SK-N-SH (cell line): ENCODE data around the gene GLRX5. TPM values are rescaled to one million over a fixed set of nuclear protein-coding genes. Genes with fewer than 3 reads are reported as not detected.

Source experiments
- CTCF ChIA-PET: fragments of 300-600, 350-600 bp; formaldehyde crosslinking; extraction: SDS; loops from one replicate; lab custom pipeline; 2021; lab: Yijun Ruan, JAX
- POLR2A ChIA-PET: fragments of 350-600 bp; sonication (Branson Sonifier 250); formaldehyde crosslinking; extraction: SDS; loops from one replicate; lab custom pipeline; 2020; ENCODE audit warnings: antibody characterized with exemption, inconsistent platforms; lab: Yijun Ruan, JAX
- DNase-seq: peaks from one replicate; pipeline ENCODE4 v3.0.0; 2012
- H2AFZ ChIP-seq: fragments of 200-600 bp; sonication (generic); 2 replicates; pipeline ENCODE4 v1.8.1; 2016; ENCODE audit warnings: antibody characterized with exemption, mild to moderate bottlenecking, low read depth
- H3F3A ChIP-seq: fragments of 200-600 bp; sonication (generic); replicated peaks from 2 replicates; pipeline ENCODE3; 2016; ENCODE audit warnings: antibody characterized with exemption, mild to moderate bottlenecking; ENCODE audit not compliant: insufficient read depth
- H3K27ac ChIP-seq, 2 experiments: fragments of 200-500 bp in 1 of 2; fragments of 200-600 bp in 1 of 2; sonication (Bioruptor generic) in 1 of 2; sonication (generic), shearing (Covaris generic) in 1 of 2; 2 replicates each; pipeline versions ENCODE4 v1.5.1 to v1.6.1; 2014 to 2016; ENCODE audit warnings: low read depth in 2 of 2, inconsistent platforms in 1 of 2, low read length in 1 of 2, mild to moderate bottlenecking in 1 of 2, mixed read lengths in 1 of 2
- H3K27me3 ChIP-seq: fragments of 200-600 bp; sonication (generic), shearing (Covaris generic); 2 replicates; pipeline ENCODE4 v1.6.1; 2016; ENCODE audit warnings: mixed run types; ENCODE audit not compliant: insufficient read depth
- H3K36me3 ChIP-seq, 2 experiments: fragments of 200-500 bp in 1 of 2; fragments of 200-600 bp in 1 of 2; sonication (Bioruptor generic) in 1 of 2; sonication (generic) in 1 of 2; replicated peaks in 1 of 2; 2 replicates each; pipeline versions ENCODE3 to v1.5.1; 2014 to 2016; ENCODE audit warnings: low read length in 1 of 2, mild to moderate bottlenecking in 1 of 2; ENCODE audit not compliant: insufficient read depth in 2 of 2, control insufficient read depth in 1 of 2
- H3K4me1 ChIP-seq, 2 experiments: fragments of 200-500 bp in 1 of 2; fragments of 200-600 bp in 1 of 2; sonication (Bioruptor generic) in 1 of 2; sonication (generic), shearing (Covaris generic) in 1 of 2; 2 replicates each; pipeline versions ENCODE4 v1.5.1 to v1.6.1; 2014 to 2016; ENCODE audit warnings: low read depth in 1 of 2, low read length in 1 of 2, mixed run types in 1 of 2; ENCODE audit not compliant: insufficient read depth in 2 of 2, control insufficient read depth in 1 of 2
- H3K4me2 ChIP-seq: fragments of 200-600 bp; sonication (generic), shearing (Covaris generic); 2 replicates; pipeline ENCODE4 v1.6.1; 2017; ENCODE audit warnings: mixed run types
- H3K4me3 ChIP-seq, 2 experiments: fragments of 200-500 bp in 1 of 2; fragments of 200-600 bp in 1 of 2; sonication (Bioruptor generic) in 1 of 2; sonication (generic), shearing (Covaris generic) in 1 of 2; 2 replicates each; pipeline versions ENCODE4 v1.5.1 to v1.8.1; 2014 to 2016; ENCODE audit warnings: low read depth in 2 of 2, inconsistent platforms in 1 of 2, low read length in 1 of 2, mild to moderate bottlenecking in 1 of 2, mixed read lengths in 1 of 2, moderate library complexity in 1 of 2
- H3K79me2 ChIP-seq: fragments of 200-600 bp; sonication (generic); 2 replicates; pipeline ENCODE4 v1.8.1; 2017; ENCODE audit warnings: mild to moderate bottlenecking; ENCODE audit not compliant: insufficient read depth
- H3K9ac ChIP-seq: fragments of 200-600 bp; sonication (generic); 2 replicates; pipeline ENCODE4 v1.6.1; 2017; ENCODE audit warnings: mixed run types
- H3K9me2 ChIP-seq: fragments of 200-600 bp; sonication (generic); 2 replicates; pipeline ENCODE4 v1.6.1; 2017; ENCODE audit warnings: mixed run types
- H3K9me3 ChIP-seq: fragments of 200-600 bp; sonication (generic); 2 replicates; pipeline ENCODE4 v1.6.1; 2017; ENCODE audit warnings: mixed run types, mild to moderate bottlenecking, moderate library complexity
- H4K20me1 ChIP-seq: fragments of 200-600 bp; sonication (generic); 2 replicates; pipeline ENCODE4 v1.6.1; 2017; ENCODE audit warnings: mild to moderate bottlenecking, mixed run types; ENCODE audit not compliant: insufficient read depth
- EP300 ChIP-seq, 2 experiments: IDR thresholded peaks; 2 replicates each; pipeline versions ENCODE4 v1.4.0 to v1.6.1; 2012; ENCODE audit warnings: borderline replicate concordance in 1 of 2, low read depth in 1 of 2, low read length in 1 of 2
- EZH2phosphoT487 ChIP-seq: fragments of 200-600 bp; sonication (generic); IDR thresholded peaks from 2 replicates; pipeline ENCODE4 v1.6.1; 2017; ENCODE audit warnings: low read depth, mixed run types, mild to moderate bottlenecking, antibody characterized with exemption, moderate library complexity, borderline replicate concordance
- JUND ChIP-seq: IDR thresholded peaks from 2 replicates; pipeline ENCODE4 v1.4.0; 2012
- NFIC ChIP-seq: IDR thresholded peaks from 2 replicates; pipeline ENCODE4 v1.4.0; 2012; ENCODE audit warnings: borderline replicate concordance
- SMC3 ChIP-seq: IDR thresholded peaks from 2 replicates; pipeline ENCODE4 v1.6.1; 2012; ENCODE audit warnings: low read depth, low read length, improper control_type of control experiment
- TCF12 ChIP-seq: IDR thresholded peaks from 2 replicates; pipeline ENCODE4 v1.4.0; 2012
- WGBS: methylation state at CpG from one replicate; pipeline ENCODE4 v1.1.6; 2017; ENCODE audit warnings: low lambda C conversion rate; 5-methylcytosine and 5-hydroxymethylcytosine counted together
- polyA plus RNA-seq, 3 experiments: library from polyadenylated mRNA; depleted of rRNA; stranded (reverse); fragments of >200 nt; gene quantifications; 2 replicates each; pipeline ENCODE4 v1.2.3, GENCODE V29; 2012
- TF ChIP-seq, protein P1 (sequence below): fragments of 150-350 bp; IDR thresholded peaks from 2 replicates; pipeline ENCODE4 v1.6.1; 2017; ENCODE audit warnings: antibody characterized with exemption, low read length, low read depth, borderline replicate concordance
- TF ChIP-seq, protein P2 (sequence below): IDR thresholded peaks from 2 replicates; pipeline ENCODE4 v1.4.0; 2012; ENCODE audit warnings: low read depth, borderline replicate concordance
- TF ChIP-seq, protein P3 (sequence below): IDR thresholded peaks from 2 replicates; pipeline ENCODE4 v1.6.1; 2012; ENCODE audit warnings: mild to moderate bottlenecking, low read depth, low read length, moderate library complexity
- TF ChIP-seq, protein P4 (sequence below): IDR thresholded peaks from 2 replicates; pipeline ENCODE4 v1.4.0; 2012; ENCODE audit warnings: low read depth, borderline replicate concordance
- TF ChIP-seq, protein P5 (sequence below): IDR thresholded peaks from 2 replicates; pipeline ENCODE4; 2012

GLRX5 gene
- polyA plus RNA-seq, 1 of the 3 experiments (the other 2 are of a cell fraction) = 29.1 TPM

DNA sequence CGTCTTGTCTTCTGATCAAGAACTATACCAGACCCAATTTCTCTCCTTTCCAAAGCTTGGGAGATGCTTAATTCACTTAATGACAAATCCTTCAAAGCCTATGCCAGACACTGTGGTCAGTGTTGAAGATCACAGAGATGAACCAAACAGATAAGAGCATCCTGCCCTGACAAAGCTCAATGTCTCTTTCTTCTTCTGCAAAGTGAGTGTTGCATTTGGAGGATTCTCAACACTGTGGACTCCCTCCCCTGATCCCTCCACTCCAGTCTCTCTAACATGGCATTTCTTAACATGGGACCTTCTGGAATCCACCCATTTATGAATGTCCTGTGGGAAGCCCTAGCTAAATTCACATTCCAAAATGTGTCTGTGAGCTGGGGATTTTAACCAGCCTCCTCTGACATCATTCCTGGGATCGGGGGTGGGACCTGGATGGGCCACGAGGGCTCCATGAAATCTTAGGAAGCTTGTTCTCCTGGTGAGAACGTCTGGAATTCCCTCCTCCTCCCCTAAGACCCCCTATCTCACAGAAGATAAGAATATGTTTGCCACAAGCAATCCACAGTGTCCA is 38.7 kb upstream of the GLRX5 start:
- no peak overlapping the region for H3K4me3 ChIP-seq
- no peaks in the 10 kb centered on the region for H4K20me1 ChIP-seq
- H3K27me3 ChIP-seq = no peaks in the 10 kb centered on the region
- H2AFZ ChIP-seq = peak overlapping the region; percentile 3; the same call in 1 of the 2 replicates
- no peak for TF ChIP-seq SMC3
- TF ChIP-seq, protein P1, sequence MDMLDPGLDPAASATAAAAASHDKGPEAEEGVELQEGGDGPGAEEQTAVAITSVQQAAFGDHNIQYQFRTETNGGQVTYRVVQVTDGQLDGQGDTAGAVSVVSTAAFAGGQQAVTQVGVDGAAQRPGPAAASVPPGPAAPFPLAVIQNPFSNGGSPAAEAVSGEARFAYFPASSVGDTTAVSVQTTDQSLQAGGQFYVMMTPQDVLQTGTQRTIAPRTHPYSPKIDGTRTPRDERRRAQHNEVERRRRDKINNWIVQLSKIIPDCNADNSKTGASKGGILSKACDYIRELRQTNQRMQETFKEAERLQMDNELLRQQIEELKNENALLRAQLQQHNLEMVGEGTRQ = no peak
- TF ChIP-seq TCF12 = peak; percentile 78
- TF ChIP-seq JUND = peak; percentile 48; the same call in 1 of the 2 replicates
- peak; percentile 77 for TF ChIP-seq NFIC
- TF ChIP-seq, protein P2, sequence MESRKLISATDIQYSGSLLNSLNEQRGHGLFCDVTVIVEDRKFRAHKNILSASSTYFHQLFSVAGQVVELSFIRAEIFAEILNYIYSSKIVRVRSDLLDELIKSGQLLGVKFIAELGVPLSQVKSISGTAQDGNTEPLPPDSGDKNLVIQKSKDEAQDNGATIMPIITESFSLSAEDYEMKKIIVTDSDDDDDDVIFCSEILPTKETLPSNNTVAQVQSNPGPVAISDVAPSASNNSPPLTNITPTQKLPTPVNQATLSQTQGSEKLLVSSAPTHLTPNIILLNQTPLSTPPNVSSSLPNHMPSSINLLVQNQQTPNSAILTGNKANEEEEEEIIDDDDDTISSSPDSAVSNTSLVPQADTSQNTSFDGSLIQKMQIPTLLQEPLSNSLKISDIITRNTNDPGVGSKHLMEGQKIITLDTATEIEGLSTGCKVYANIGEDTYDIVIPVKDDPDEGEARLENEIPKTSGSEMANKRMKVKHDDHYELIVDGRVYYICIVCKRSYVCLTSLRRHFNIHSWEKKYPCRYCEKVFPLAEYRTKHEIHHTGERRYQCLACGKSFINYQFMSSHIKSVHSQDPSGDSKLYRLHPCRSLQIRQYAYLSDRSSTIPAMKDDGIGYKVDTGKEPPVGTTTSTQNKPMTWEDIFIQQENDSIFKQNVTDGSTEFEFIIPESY = no peak
- TF ChIP-seq, protein P3, sequence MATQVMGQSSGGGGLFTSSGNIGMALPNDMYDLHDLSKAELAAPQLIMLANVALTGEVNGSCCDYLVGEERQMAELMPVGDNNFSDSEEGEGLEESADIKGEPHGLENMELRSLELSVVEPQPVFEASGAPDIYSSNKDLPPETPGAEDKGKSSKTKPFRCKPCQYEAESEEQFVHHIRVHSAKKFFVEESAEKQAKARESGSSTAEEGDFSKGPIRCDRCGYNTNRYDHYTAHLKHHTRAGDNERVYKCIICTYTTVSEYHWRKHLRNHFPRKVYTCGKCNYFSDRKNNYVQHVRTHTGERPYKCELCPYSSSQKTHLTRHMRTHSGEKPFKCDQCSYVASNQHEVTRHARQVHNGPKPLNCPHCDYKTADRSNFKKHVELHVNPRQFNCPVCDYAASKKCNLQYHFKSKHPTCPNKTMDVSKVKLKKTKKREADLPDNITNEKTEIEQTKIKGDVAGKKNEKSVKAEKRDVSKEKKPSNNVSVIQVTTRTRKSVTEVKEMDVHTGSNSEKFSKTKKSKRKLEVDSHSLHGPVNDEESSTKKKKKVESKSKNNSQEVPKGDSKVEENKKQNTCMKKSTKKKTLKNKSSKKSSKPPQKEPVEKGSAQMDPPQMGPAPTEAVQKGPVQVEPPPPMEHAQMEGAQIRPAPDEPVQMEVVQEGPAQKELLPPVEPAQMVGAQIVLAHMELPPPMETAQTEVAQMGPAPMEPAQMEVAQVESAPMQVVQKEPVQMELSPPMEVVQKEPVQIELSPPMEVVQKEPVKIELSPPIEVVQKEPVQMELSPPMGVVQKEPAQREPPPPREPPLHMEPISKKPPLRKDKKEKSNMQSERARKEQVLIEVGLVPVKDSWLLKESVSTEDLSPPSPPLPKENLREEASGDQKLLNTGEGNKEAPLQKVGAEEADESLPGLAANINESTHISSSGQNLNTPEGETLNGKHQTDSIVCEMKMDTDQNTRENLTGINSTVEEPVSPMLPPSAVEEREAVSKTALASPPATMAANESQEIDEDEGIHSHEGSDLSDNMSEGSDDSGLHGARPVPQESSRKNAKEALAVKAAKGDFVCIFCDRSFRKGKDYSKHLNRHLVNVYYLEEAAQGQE = no peak
- no peak for TF ChIP-seq EZH2phosphoT487
- TF ChIP-seq EP300 (IDR thresholded peaks at IDR 0.05; ENCODE audit: borderline replicate concordance in 1 of 2, low read depth in 1 of 2, low read length in 1 of 2) = peak in 1 of 2 experiments; percentile 69; a peak in 1 of 4 replicates
- TF ChIP-seq, protein P4, sequence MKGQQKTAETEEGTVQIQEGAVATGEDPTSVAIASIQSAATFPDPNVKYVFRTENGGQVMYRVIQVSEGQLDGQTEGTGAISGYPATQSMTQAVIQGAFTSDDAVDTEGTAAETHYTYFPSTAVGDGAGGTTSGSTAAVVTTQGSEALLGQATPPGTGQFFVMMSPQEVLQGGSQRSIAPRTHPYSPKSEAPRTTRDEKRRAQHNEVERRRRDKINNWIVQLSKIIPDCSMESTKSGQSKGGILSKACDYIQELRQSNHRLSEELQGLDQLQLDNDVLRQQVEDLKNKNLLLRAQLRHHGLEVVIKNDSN = no peak
- TF ChIP-seq, protein P5, sequence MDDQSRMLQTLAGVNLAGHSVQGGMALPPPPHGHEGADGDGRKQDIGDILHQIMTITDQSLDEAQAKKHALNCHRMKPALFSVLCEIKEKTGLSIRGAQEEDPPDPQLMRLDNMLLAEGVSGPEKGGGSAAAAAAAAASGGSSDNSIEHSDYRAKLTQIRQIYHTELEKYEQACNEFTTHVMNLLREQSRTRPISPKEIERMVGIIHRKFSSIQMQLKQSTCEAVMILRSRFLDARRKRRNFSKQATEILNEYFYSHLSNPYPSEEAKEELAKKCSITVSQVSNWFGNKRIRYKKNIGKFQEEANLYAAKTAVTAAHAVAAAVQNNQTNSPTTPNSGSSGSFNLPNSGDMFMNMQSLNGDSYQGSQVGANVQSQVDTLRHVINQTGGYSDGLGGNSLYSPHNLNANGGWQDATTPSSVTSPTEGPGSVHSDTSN = peak; percentile 74
- TF ChIP-seq, all 33 proteins: peak for 5
- Histone ChIP-seq H3K9me2 (no peaks in the 10 kb centered on the region), H3K27ac (peak overlapping the region; percentile 67 to 83), H3K9me3 (no peaks in the 10 kb centered on the region), H3K9ac (no peak overlapping the region), H3K4me2 (peak overlapping the region; percentile 19; the same call in 1 of the 2 replicates), H3K4me1 (peaks cover 18 to 34% of the 10 kb centered on the region in 2 experiments; a peak in 3 of 4 replicates), H3K36me3 (no peaks in the 10 kb centered on the region), H3K79me2 (no peaks in the 10 kb centered on the region; the same call in 1 of the 2 replicates), H3F3A (peaks cover 16% of the 10 kb centered on the region)
- 31% methylated on average over 4 of the region's 4 CpGs for WGBS
- CTCF ChIA-PET = interaction anchor here (0.9 to 2.4 kb wide), 4 partner anchors 15 to 44 kb away, joined by 3 to 11 read pairs (median 4); no protein-coding TSS in a partner anchor
- DNase-seq = no peak
- POLR2A ChIA-PET = interaction anchor here (1.2 kb wide), 1 partner anchor 24 kb away, joined by 4 read pairs; no protein-coding TSS in a partner anchor
